K562 (cell line): ENCODE results near the gene ANKS1A. TPM values are rescaled to one million over a fixed set of nuclear protein-coding genes. Genes with fewer than 3 reads are reported as not detected.

Experiments used
- ATAC-seq: fragments of 200-7000 bp; cut with Tn5 transposase; 3 replicates; pipeline ENCODE4 v1.9.1; 2020; ENCODE audit warnings: moderate library complexity
- BruUV-seq: library from RNA; stranded (reverse); fragments of 400-500 nt; replicated peaks from 2 replicates; lab custom pipeline; 2021; lab: Mats Ljungman, UMichigan
- CTCF ChIA-PET: fragments of 300-600 bp; formaldehyde crosslinking; extraction: SDS; loops from one replicate; lab custom pipeline; 2021; ENCODE audit warnings: low intra/inter-chr PET ratio; lab: Yijun Ruan, JAX
- POLR2A ChIA-PET: fragments of 300-600, 350-650 bp; sonication (Branson Sonifier 250); formaldehyde crosslinking; extraction: SDS; loops from one replicate; lab custom pipeline; 2021; ENCODE audit warnings: antibody characterized with exemption, inconsistent platforms; lab: Yijun Ruan, JAX
- DNase-seq, 4 experiments: peaks; one replicate each; pipeline versions ENCODE4 v3.0.0 to v3.0.0-alpha.2; 2011 to 2018; ENCODE audit warnings: low spot score in 3 of 4, mixed read lengths in 3 of 4; ENCODE audit errors: extremely low read depth in 1 of 4
- FAIRE-seq: peaks from 2 replicates; lab custom pipeline; 2011; peaks lifted over from hg19 to GRCh38; lab: Jason Lieb, UNC
- H2AFZ ChIP-seq: 2 replicates; pipeline ENCODE4 v1.6.0; 2011; ENCODE audit warnings: low read depth, low read length, control low read depth, inconsistent platforms
- H3K27ac ChIP-seq: fragments of 200-600 bp; 3 replicates; pipeline ENCODE4 v1.8.0; 2011; ENCODE audit warnings: low read depth, mild to moderate bottlenecking, control low read depth, inconsistent platforms, low read length, moderate library complexity, mixed read lengths; ENCODE audit errors: extremely low read depth
- H3K27me3 ChIP-seq, 2 experiments: fragments of 300-600 bp in 1 of 2; 2 replicates in 1 of 2; 3 replicates in 1 of 2; pipeline versions ENCODE4 v1.6.0 to v1.8.0; 2011; ENCODE audit warnings: inconsistent platforms in 2 of 2, low read length in 2 of 2, mild to moderate bottlenecking in 1 of 2, mixed read lengths in 1 of 2, moderate library complexity in 1 of 2; ENCODE audit not compliant: control insufficient read depth in 2 of 2, insufficient read depth in 2 of 2
- H3K36me3 ChIP-seq: fragments of 300-600 bp; 3 replicates; pipeline ENCODE4 v1.8.0; 2011; ENCODE audit warnings: mild to moderate bottlenecking, low read length, inconsistent platforms; ENCODE audit not compliant: control insufficient read depth, insufficient read depth
- H3K4me1 ChIP-seq, 2 experiments: fragments of 200-600 bp in 1 of 2; replicated peaks in 1 of 2; 2 replicates in 1 of 2; 3 replicates in 1 of 2; pipeline versions ENCODE4 v1.5.1 to v1.8.0; 2011; ENCODE audit warnings: inconsistent platforms in 2 of 2, low read length in 2 of 2, mild to moderate bottlenecking in 1 of 2, mixed read lengths in 1 of 2, moderate library complexity in 1 of 2; ENCODE audit not compliant: control insufficient read depth in 2 of 2, insufficient read depth in 2 of 2
- H3K4me2 ChIP-seq: 2 replicates; pipeline ENCODE4 v1.6.1; 2011; ENCODE audit warnings: low read length, control low read depth, inconsistent platforms, mixed read lengths; ENCODE audit not compliant: insufficient read depth
- H3K4me3 ChIP-seq: fragments of 200-600 bp; sonication (generic), shearing (Covaris generic); 2 replicates; pipeline ENCODE4 v1.5.1; 2016; ENCODE audit warnings: control low read depth, inconsistent platforms
- H3K79me2 ChIP-seq: fragments of 200-600 bp; 3 replicates; pipeline ENCODE4 v1.8.0; 2011; ENCODE audit warnings: low read length, inconsistent platforms; ENCODE audit not compliant: control insufficient read depth, insufficient read depth
- H3K9ac ChIP-seq, 2 experiments: 2 replicates each; pipeline versions ENCODE4 v1.6.0 to v1.6.1; 2011; ENCODE audit warnings: low read depth in 2 of 2, low read length in 2 of 2, control low read depth in 1 of 2, inconsistent platforms in 1 of 2, mild to moderate bottlenecking in 1 of 2, mixed read lengths in 1 of 2; ENCODE audit not compliant: insufficient read depth in 1 of 2
- H3K9me1 ChIP-seq: one replicate; pipeline ENCODE4 v1.6.0; 2011; ENCODE audit warnings: inconsistent platforms, mild to moderate bottlenecking, low read length, moderate library complexity; ENCODE audit not compliant: control insufficient read depth, insufficient read depth
- H3K9me3 ChIP-seq: replicated peaks from 2 replicates; pipeline ENCODE4 v1.5.1; 2011; ENCODE audit warnings: low read depth, low read length, inconsistent platforms; ENCODE audit not compliant: control insufficient read depth, insufficient read depth
- H4K20me1 ChIP-seq: replicated peaks from 2 replicates; pipeline ENCODE4 v1.6.1; 2011; ENCODE audit warnings: low read length, inconsistent platforms, mixed read lengths; ENCODE audit not compliant: control insufficient read depth, insufficient read depth
- ATF1 ChIP-seq, 2 experiments: fragments of 450-650 bp in 1 of 2; IDR thresholded peaks; 2 replicates each; pipeline ENCODE4 v1.6.1; 2016; ENCODE audit warnings: missing compliant biosample characterization in 1 of 2, missing genetic modification characterization in 1 of 2
- CCNT2 ChIP-seq: IDR thresholded peaks from 2 replicates; pipeline ENCODE4 v1.6.1; 2011; ENCODE audit warnings: borderline replicate concordance, low read depth, mild to moderate bottlenecking, moderate library complexity, mixed read lengths, low read length; ENCODE audit not compliant: insufficient read length; ENCODE audit errors: extremely low read depth
- ELF4 ChIP-seq: fragments of 450-650 bp; formaldehyde crosslinking; IDR thresholded peaks from 2 replicates; pipeline ENCODE4 v1.4.0; 2022; ENCODE audit warnings: missing genetic modification characterization
- FOXA3 ChIP-seq, 2 experiments: fragments of 450-650 bp in 1 of 2; sonication (generic) in 1 of 2; formaldehyde crosslinking; IDR thresholded peaks in 1 of 2; conservative IDR thresholded peaks in 1 of 2; 2 replicates each; pipeline versions ENCODE4 v1.4.0 to v1.8.0; 2020 to 2022; ENCODE audit warnings: mild to moderate bottlenecking in 2 of 2, missing genetic modification reagents in 1 of 2
- IRF2 ChIP-seq: sonication (generic); formaldehyde crosslinking; IDR thresholded peaks from 2 replicates; pipeline ENCODE4 v1.8.1; 2022; ENCODE audit warnings: mild to moderate bottlenecking, missing genetic modification reagents
- RBM25 ChIP-seq: fragments of 200-400 bp; formaldehyde crosslinking; IDR thresholded peaks from 2 replicates; pipeline ENCODE4 v1.6.1; 2018; ENCODE audit warnings: low read length, low read depth, moderate library complexity; ENCODE audit not compliant: severe bottlenecking
- ZBTB17 ChIP-seq: fragments of 450-650 bp; formaldehyde crosslinking; IDR thresholded peaks from 2 replicates; pipeline ENCODE4 v1.4.0; 2020; ENCODE audit warnings: mild to moderate bottlenecking
- ZNF436 ChIP-seq: fragments of 250-450, 450-650 bp; sonication (Bioruptor Pico); formaldehyde crosslinking; IDR thresholded peaks from 2 replicates; pipeline ENCODE4 v1.7.0; 2020; ENCODE audit warnings: mild to moderate bottlenecking
- WGBS: fragments of 100-300 bp; shearing (Covaris generic); methylation state at CpG from one replicate; pipeline ENCODE4 v1.1.6; 2016; ENCODE audit warnings: low coverage, mixed read lengths; ENCODE audit not compliant: insufficient coverage; ENCODE audit errors: missing lambda C conversion rate; 5-methylcytosine and 5-hydroxymethylcytosine counted together
- in situ Hi-C: fragments of 300-500 bp; cut with MboI; formaldehyde crosslinking; loops from 4 replicates; pipeline ENCODE4 v1.15.0; 2018; ENCODE audit warnings: inconsistent platforms, mixed read lengths
- intact Hi-C: fragments of 100-400 bp; cut with micrococcal nuclease; formaldehyde crosslinking; loops from 2 replicates; pipeline ENCODE4 v1.14.2; 2022
- polyA plus RNA-seq, 8 experiments: library from polyadenylated mRNA; depleted of rRNA in 4 of 8; stranded (reverse) in 5 of 8; unstranded in 3 of 8; fragments of >200 nt; fragmentation: Nextera tagmentation in 2 of 8; fragmentation: Illumina TruSeq in 1 of 8; extraction: Ambion mirVana in 2 of 8; extraction: Trizol in 1 of 8; gene quantifications; 2 replicates each; pipeline versions ENCODE4 v1.2.1 to v1.2.3, GENCODE V29; 2011 to 2014; ENCODE audit warnings: inconsistent platforms in 1 of 8, missing spikeins in 1 of 8
- total RNA-seq, 7 experiments: library from RNA; depleted of rRNA in 6 of 7; stranded (reverse); fragments of >200 nt in 6 of 7; fragmentation: Illumina TruSeq in 2 of 7; extraction: Trizol in 2 of 7; gene quantifications; 2 replicates each; pipeline versions ENCODE4 v1.2.1 to v1.2.3, GENCODE V29; 2011 to 2021; ENCODE audit warnings: low replicate concordance in 1 of 7
- TF ChIP-seq, protein P1 (sequence below), 2 experiments: fragments of 450-650 bp in 1 of 2; IDR thresholded peaks; 2 replicates each; pipeline ENCODE4 v1.6.1; 2011 to 2017; ENCODE audit warnings: low read depth in 2 of 2, antibody characterized with exemption in 1 of 2, borderline replicate concordance in 1 of 2, low read length in 1 of 2, mild to moderate bottlenecking in 1 of 2, mixed read lengths in 1 of 2; ENCODE audit not compliant: control insufficient read depth in 1 of 2
- TF ChIP-seq, protein P2 (sequence below): fragments of 450-650 bp; IDR thresholded peaks from 2 replicates; pipeline ENCODE4 v1.6.1; 2016; ENCODE audit warnings: missing biosample characterization, missing genetic modification characterization

Gene ANKS1A
- total and polyA plus RNA-seq, 9 of the 15 experiments (the other 6 are each of a cell fraction or from before 2014, with no cell fraction given), result 1.1 to 13.8 (median 5.3) TPM

DNA sequence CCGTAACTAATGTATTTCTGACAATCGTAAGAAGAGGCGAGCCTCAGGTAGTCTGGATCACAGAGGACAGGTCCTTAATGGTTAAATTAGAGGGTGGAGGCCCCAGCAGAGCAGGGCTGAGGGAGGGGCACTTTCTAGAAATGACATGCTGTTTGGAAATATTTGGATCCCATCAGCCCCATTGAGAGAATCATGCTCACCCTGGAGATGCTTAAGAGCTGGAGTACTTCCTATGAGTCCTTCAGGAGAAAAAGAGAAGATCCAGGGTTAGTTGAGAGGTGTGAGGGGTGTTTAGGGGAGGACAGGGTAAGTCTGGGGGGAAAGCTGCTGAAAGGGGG is 129.1 kb downstream of the ANKS1A start (continued):
- no peak for TF ChIP-seq ATF1 (CRISPR knock-in tag; IDR thresholded peaks at IDR 0.05)
- no peak for TF ChIP-seq ATF1 (tag; IDR thresholded peaks at IDR 0.05)
- TF ChIP-seq, protein P1, sequence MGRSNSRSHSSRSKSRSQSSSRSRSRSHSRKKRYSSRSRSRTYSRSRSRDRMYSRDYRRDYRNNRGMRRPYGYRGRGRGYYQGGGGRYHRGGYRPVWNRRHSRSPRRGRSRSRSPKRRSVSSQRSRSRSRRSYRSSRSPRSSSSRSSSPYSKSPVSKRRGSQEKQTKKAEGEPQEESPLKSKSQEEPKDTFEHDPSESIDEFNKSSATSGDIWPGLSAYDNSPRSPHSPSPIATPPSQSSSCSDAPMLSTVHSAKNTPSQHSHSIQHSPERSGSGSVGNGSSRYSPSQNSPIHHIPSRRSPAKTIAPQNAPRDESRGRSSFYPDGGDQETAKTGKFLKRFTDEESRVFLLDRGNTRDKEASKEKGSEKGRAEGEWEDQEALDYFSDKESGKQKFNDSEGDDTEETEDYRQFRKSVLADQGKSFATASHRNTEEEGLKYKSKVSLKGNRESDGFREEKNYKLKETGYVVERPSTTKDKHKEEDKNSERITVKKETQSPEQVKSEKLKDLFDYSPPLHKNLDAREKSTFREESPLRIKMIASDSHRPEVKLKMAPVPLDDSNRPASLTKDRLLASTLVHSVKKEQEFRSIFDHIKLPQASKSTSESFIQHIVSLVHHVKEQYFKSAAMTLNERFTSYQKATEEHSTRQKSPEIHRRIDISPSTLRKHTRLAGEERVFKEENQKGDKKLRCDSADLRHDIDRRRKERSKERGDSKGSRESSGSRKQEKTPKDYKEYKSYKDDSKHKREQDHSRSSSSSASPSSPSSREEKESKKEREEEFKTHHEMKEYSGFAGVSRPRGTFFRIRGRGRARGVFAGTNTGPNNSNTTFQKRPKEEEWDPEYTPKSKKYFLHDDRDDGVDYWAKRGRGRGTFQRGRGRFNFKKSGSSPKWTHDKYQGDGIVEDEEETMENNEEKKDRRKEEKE (IDR thresholded peaks at IDR 0.05; ENCODE audit: borderline replicate concordance in 1 of 2, control insufficient read depth in 1 of 2, low read depth in 2 of 2, low read length in 1 of 2), result no peak
- no peak for TF ChIP-seq ZBTB17 (CRISPR knock-in tag)
- TF ChIP-seq CCNT2, result no peak
- TF ChIP-seq RBM25, result no peak

DNA sequence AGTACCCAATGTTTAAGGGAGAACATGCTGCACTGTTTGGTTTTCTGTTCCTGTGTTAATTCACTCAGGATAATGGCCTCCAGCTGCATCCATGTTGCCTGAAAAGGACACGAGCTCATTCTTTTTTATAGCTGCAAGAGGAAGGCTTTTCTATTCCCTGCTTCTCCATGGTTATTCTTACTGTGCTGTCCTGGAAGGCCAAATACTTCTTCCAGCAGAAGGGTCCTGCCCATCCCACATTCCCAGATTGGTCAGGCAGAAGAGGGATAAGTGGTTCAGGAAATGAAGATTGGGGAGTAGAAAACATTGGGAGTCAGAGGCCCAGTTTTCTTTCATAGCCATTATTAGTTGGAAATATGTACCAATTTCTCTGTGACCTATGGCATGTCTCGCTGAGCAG is 129.7 kb downstream of the ANKS1A start:
- no peak overlapping the region for H3K27ac ChIP-seq
- CTCF ChIA-PET, result no interaction called here
- peaks cover 0 to 7% of the 10 kb centered on the region in 2 experiments; a peak in 3 of 5 replicates for H3K4me1 ChIP-seq
- H3K27me3 ChIP-seq, result no peaks in the 10 kb centered on the region
- H4K20me1 ChIP-seq, result no peaks in the 10 kb centered on the region
- no peaks in the 10 kb centered on the region for H3K9me1 ChIP-seq
- no TSS peak for BruUV-seq
- 24% methylated on average over 2 of the region's 2 CpGs for WGBS
- ATAC-seq, result no peak
- no peak overlapping the region for H3K4me2 ChIP-seq
- POLR2A ChIA-PET, result interaction anchor here (0.9 to 1.0 kb wide), 2 partner anchors 10 to 11 kb away, joined by 3 read pairs; no protein-coding TSS in a partner anchor
- in situ Hi-C loops (no loop called here), intact Hi-C loops (no loop called here)
- no peak overlapping the region for H3K9ac ChIP-seq
- H3K9me3 ChIP-seq, result no peaks in the 10 kb centered on the region
- H3K79me2 ChIP-seq, result no peaks in the 10 kb centered on the region
- DNase-seq, result no peak
- no peak overlapping the region for H3K4me3 ChIP-seq
- FAIRE-seq, result no peak
- H3K36me3 ChIP-seq, result peaks cover 11% of the 10 kb centered on the region; the same call in 1 of the 3 replicates
- no peak overlapping the region for H2AFZ ChIP-seq
- no peak for TF ChIP-seq ELF4
- TF ChIP-seq, protein P2, sequence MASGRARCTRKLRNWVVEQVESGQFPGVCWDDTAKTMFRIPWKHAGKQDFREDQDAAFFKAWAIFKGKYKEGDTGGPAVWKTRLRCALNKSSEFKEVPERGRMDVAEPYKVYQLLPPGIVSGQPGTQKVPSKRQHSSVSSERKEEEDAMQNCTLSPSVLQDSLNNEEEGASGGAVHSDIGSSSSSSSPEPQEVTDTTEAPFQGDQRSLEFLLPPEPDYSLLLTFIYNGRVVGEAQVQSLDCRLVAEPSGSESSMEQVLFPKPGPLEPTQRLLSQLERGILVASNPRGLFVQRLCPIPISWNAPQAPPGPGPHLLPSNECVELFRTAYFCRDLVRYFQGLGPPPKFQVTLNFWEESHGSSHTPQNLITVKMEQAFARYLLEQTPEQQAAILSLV (tag), result no peak
- TF ChIP-seq ZNF436, result no peak
- TF ChIP-seq IRF2 (CRISPR knock-in tag), result no peak
- TF ChIP-seq FOXA3 (CRISPR knock-in tag; conservative IDR thresholded peaks at IDR 0.05 in 1 of 2, IDR thresholded peaks at IDR 0.05 in 1 of 2), result no peak
